Dermis blood vessel endothelial cell (primary cell): ENCODE data around the gene OR9A4. TPM values are rescaled to one million over a fixed set of nuclear protein-coding genes. Genes with fewer than 3 reads are reported as not detected.
"Not testable (repeated sequence)": the region's sequence is repeated elsewhere in the genome, so short reads cannot be mapped to it uniquely, and the experiment has no call there.

Experiments used
- DNase-seq: peaks from one replicate; pipeline ENCODE4 v3.0.0; 2010
- total RNA-seq: library from RNA; depleted of rRNA; stranded (reverse); fragments of >200 nt; gene quantifications from 2 replicates; pipeline ENCODE4 v1.2.3, GENCODE V29; 2014

Gene OR9A4
- total RNA-seq: not detected in 2 replicates

DNA sequence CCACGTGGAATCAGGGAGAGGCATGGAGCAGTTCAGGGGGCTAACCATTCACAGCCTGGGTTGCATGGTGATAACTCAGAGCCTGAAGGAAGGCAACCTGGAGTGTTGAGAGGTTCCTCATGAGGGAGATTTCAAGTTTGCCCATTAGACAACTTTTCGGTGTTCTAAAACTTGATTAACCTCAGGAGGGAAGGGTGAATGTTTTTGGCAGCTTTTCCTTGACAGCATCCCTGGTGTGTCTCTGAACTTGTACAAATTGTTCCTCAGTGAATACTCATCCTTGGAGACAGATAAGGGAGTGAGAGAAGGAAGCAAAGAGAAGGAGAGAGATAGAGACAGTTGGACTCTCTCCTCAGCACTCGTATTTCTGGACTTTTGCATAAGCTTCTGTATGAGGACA, at the start of gene OR9A4:
Gene OR9A4 (plus strand): TSS at position 301 of the 400 bp plus-strand sequence. CDS start 2,477 bp downstream, outside the sequence.
- DNase-seq: no peak

DNA sequence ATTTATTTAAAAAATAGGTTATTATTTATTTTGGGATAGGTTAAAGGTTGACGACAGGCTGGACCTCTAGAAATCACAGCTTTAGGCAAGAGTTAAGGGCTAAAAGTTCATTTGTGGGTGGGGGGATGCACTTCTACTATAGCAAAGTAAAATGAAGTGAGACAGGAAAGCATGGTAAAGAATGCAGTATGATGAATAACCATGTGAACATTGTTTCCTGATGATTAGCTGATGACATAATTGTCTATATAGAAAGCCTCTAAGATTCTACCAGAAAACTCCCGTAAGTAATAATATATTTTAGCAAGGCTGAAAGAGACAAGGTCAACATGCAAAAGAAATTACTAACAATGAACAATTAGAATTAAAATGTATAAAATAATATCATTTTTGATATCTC, 49.2 kb upstream of the OR9A4 start:
- DNase-seq: no peak

GRCh38 chr7:141872931-141873330, 43.3 kb upstream of the OR9A4 start:
- DNase-seq: no peak

GRCh38 chr7:141874787-141875186, 41.4 kb upstream of the OR9A4 start:
- DNase-seq: no peak

- no peak for DNase-seq
These were observed 40.7 kb upstream of the OR9A4 start for GRCh38 chr7:141875453-141875852.

DNA sequence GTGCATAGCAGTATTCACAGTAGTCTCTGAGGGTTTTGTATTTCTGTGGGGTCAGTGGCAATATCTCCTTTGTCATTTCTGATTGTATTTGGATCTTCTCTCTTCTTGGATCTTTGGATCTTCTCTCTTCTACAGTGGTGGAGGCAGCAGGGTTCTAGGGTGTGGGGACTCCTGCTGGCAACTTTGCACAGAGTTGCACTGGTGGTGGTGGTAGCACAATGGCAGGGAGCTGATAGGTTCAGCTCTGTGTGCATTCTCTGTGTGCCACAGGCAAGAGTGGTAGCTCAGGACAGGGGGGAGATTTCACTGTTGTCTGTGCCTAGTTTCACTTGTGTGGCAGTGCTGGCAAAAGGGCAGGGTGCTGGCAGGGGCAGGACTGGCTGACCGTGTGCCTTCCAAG, 39.8 kb upstream of the OR9A4 start:
- no peak for DNase-seq

- DNase-seq: no peak
These were observed 38.8 kb upstream of the OR9A4 start for GRCh38 chr7:141877365-141877764.

GRCh38 chr7:141880960-141881359, 35.2 kb upstream of the OR9A4 start:
- DNase-seq: no peak

- DNase-seq: no peak
These were observed 31.5 kb upstream of the OR9A4 start for GRCh38 chr7:141884539-141885225.

GRCh38 chr7:141889321-141889720, 26.9 kb upstream of the OR9A4 start:
- no peak for DNase-seq

- DNase-seq: no peak
These were observed 24.9 kb upstream of the OR9A4 start for GRCh38 chr7:141891336-141891735.

GRCh38 chr7:141899366-141899765, 16.8 kb upstream of the OR9A4 start:
- not testable (repeated sequence) for DNase-seq

- DNase-seq: no peak
These were observed 9.9 kb upstream of the OR9A4 start for GRCh38 chr7:141906285-141906684.

DNA sequence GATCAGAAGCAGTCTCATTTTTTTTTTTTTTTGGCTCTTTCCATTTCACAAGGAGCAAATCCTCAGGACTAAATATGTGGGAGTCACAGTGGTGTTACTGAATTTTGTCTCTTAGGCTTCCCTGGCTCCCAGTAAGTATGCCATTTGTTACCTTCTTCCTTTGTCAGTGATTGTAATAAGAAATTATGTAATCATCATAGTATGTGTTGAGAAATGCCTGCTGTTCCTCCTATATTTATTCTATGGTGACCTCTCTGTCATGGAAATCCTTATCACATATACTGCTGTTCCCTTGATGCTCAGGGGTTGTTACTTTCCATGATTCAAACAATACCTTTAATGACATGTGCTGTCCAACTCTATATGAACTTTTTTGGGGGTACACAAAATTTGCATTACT, 4.8 kb upstream of the OR9A4 start:
- DNase-seq: no peak

GRCh38 chr7:141915565-141915964, 634 bp upstream of the OR9A4 start:
- no peak for DNase-seq

- DNase-seq: no peak
These were observed 4.1 kb downstream of the OR9A4 start for GRCh38 chr7:141920281-141920680.

DNA sequence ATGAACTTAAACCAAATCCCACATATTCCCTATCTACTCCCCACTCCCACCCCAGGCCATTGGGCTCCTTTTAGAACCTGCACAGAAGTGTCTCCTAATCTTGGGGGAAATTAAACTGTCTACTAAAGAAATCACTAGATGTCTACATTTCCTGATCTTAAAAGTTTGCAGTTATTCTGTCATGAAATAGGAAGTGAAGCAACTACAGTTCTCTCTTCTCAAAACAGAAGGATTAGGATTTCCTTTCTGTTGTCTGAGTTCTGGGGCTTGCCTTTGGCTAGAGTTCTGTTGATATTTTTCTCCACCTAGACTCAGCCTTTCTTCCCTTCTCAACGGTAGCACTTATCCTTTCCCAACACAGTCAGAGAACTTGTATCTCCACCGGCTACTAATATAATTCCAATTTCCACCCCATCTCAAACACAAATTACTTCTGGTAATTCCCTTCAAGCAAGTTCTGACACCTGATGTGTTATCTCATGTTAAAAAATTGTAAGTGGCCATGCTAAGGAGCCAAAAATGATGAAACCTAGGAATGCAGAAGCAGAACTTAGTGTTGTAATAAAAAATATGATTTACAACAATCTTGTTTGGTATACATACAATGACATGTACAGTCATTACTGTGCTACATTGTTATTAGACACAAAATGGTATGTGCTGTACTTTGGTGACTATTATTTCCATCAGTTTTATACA, 12.1 kb downstream of the OR9A4 start:
- no peak for DNase-seq

DNA sequence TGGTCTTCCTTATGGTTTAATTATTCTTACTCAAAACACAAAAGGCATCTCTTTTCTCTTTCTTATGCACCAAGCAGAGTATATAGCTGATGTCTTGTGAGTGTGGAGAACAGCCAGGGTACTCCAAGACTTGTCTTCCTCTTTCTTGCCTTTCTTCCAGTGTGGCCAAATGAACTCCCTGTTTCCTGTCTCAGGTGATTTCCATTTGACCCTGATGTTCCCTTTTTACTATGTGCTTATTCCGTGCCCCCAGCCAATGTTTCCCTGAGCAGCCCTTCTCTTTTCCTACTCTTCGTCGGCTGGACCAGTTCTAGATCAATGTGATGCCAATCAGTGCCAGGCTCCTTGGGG, 12.6 kb downstream of the OR9A4 start:
- no peak for DNase-seq

DNA sequence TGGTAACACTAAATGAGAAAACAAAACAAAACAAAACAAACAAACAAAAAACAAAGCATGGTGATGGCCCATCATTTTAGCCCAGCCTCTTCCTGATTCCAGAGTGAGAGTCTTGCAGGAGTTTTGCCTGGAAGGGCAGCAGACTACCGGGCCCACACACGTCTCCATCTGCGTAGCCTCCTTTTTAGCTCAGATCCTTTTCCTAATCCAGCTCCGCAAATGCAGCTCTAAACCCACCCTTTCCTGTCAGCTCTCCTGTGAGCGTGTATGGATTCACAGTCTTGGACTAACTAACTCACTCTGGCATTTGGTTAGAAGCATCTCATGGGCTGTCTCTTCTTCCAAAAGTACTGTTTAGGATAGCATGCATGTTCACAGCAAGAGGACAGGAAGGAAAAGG, 14.0 kb downstream of the OR9A4 start:
- DNase-seq: no peak

- no peak for DNase-seq
These were observed 24.9 kb downstream of the OR9A4 start for GRCh38 chr7:141941075-141941474.

- no peak for DNase-seq
These were observed 27.6 kb downstream of the OR9A4 start for GRCh38 chr7:141943846-141944245.

- no peak for DNase-seq
These were observed 28.6 kb downstream of the OR9A4 start for GRCh38 chr7:141944811-141945210.

DNA sequence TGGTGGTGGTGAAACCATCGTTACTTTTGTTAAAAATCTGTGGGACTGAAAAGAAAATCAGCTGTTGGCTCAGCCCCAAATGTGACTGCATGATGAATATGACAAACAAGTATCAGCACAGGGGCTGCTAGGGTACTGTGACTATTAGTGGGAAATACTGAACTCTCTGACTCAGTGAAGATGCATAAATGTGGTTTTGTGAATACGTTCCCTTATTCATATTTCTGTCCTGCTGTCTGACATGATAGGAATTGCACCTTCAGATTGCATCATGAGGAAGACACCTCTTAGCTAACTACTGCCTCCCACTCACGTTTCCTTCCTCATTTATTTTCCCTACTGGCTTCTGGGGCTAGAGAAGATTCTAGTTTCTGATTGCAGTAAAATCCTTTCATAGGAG, 29.2 kb downstream of the OR9A4 start:
- no peak for DNase-seq

GRCh38 chr7:141946796-141947195, 30.6 kb downstream of the OR9A4 start, which contains the start of gene CLEC5A:
Gene CLEC5A, minus strand, starts transcription at chr7:141946974. Its CDS starts 682 bp downstream, at chr7:141946292.
- no peak for DNase-seq
